ENCODE results near the gene NCOA3. TPM values are rescaled to one million over a fixed set of nuclear protein-coding genes. Genes with fewer than 3 reads are reported as not detected.

Gene NCOA3
- total and polyA plus RNA-seq, 2 of the 8 experiments (the other 6 are each of a cell fraction or from before 2014, with no cell fraction given), result 7.9 to 24.7 TPM

DNA sequence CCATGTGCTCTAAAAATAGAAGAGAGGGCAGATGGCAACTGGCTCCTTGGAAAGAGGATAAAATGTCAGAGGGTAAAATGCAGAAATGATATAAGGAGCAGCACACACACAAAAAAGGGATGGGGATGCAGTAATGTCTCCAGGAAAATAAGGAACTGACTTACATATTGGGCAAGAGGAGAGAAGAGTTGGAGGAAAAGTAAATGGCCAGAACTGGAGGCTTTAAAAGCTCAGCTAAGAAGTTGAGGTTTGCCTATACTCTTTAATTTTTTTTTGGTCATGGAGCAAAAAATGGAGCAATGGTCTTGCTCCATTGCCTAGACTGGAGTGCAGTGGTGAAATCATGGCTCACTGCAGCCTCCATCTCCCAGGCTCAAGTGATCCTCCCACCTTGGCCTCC is 189.9 kb downstream of the NCOA3 start:
- no peak overlapping the region for H3K27ac ChIP-seq (ENCODE audit: low read depth, low read length)
- H4K91ac ChIP-seq (replicated peaks; ENCODE audit: insufficient read length, low read length), result no peak overlapping the region
- H3K56ac ChIP-seq (replicated peaks; ENCODE audit: insufficient read length, low read depth, low read length), result no peak overlapping the region
- no peak overlapping the region for H4K8ac ChIP-seq (ENCODE audit: extremely low read depth, insufficient read depth, low read length)
- H3K4me1 ChIP-seq (replicated peaks in 1 of 4; ENCODE audit: control insufficient read depth in 3 of 4, insufficient read depth in 4 of 4, low read length in 3 of 4), result peaks cover 0 to 8% (median 5%) of the 10 kb centered on the region in 4 experiments; a peak in 4 of 7 replicates
- no peak overlapping the region for H2BK5ac ChIP-seq (ENCODE audit: low read depth, low read length)
- CTCF ChIA-PET (ENCODE audit: partially characterized antibody), result interaction anchor here (0.6 to 2.2 kb wide), 8 partner anchors 13 to 929 kb away, joined by 3 to 7 read pairs (median 3); no protein-coding TSS in a partner anchor
- no peaks in the 10 kb centered on the region for H3K27me3 ChIP-seq (replicated peaks in 1 of 4; ENCODE audit: control insufficient read depth in 3 of 4, extremely low read depth in 1 of 4, insufficient read depth in 3 of 4, low read length in 3 of 4)
- H2AK5ac ChIP-seq (ENCODE audit: low read depth, low read length), result no peak overlapping the region
- H3K14ac ChIP-seq (ENCODE audit: insufficient read length), result no peak overlapping the region
- no peak overlapping the region for H2BK20ac ChIP-seq (ENCODE audit: low read length)
- no peak overlapping the region for H4K5ac ChIP-seq (ENCODE audit: insufficient read length, low read depth, low read length)
- no peak overlapping the region for H2BK120ac ChIP-seq (replicated peaks; ENCODE audit: low read depth, low read length)
- H3K23me2 ChIP-seq (ENCODE audit: low read depth, low read length), result no peaks in the 10 kb centered on the region
- H2BK12ac ChIP-seq (ENCODE audit: low read depth, low read length), result no peak overlapping the region
- H3K4me2 ChIP-seq (ENCODE audit: insufficient read depth in 1 of 2, low read depth in 2 of 2, low read length in 2 of 2), result no peak overlapping the region
- POLR2A ChIA-PET (ENCODE audit: partially characterized antibody), result no interaction called here
- no peak overlapping the region for H3K18ac ChIP-seq (ENCODE audit: extremely low read depth, low read length)
- peaks cover 44 to 46% of the 10 kb centered on the region in 2 experiments for H3K9me3 ChIP-seq (ENCODE audit: insufficient read depth in 2 of 2, low read depth in 1 of 2, low read length in 1 of 2)
- no peak for DNase-seq (ENCODE audit: low read depth in 1 of 2, low spot score in 2 of 2)
- no peak overlapping the region for H3K23ac ChIP-seq (ENCODE audit: insufficient read length)
- no peak overlapping the region for H3K4ac ChIP-seq (replicated peaks; ENCODE audit: insufficient read length, low read depth, low read length)
- no peaks in the 10 kb centered on the region for H3K79me1 ChIP-seq (ENCODE audit: low read depth, low read length)
- no peak overlapping the region for H3K4me3 ChIP-seq (ENCODE audit: extremely low read depth in 1 of 4, insufficient read depth in 2 of 4, low read depth in 3 of 4, low read length in 4 of 4)
- no peaks in the 10 kb centered on the region for H4K20me1 ChIP-seq (replicated peaks in 1 of 2; ENCODE audit: control insufficient read depth in 1 of 2, insufficient read depth in 2 of 2, low read length in 2 of 2)
- H2BK15ac ChIP-seq (ENCODE audit: low read length), result no peak overlapping the region
- FAIRE-seq, result no peak
- peaks cover 0 to 9% (median 4%) of the 10 kb centered on the region in 4 experiments; a peak in 3 of 8 replicates for H3K36me3 ChIP-seq (ENCODE audit: control insufficient read depth in 2 of 4, insufficient read depth in 4 of 4, low read length in 3 of 4)
- H2AFZ ChIP-seq (ENCODE audit: low read length), result no peak overlapping the region
- H3K9ac ChIP-seq (replicated peaks in 1 of 4; ENCODE audit: extremely low read depth in 1 of 4, low read depth in 3 of 4, low read length in 3 of 4), result no peak overlapping the region
- no peaks in the 10 kb centered on the region for H3K79me2 ChIP-seq (ENCODE audit: control insufficient read depth in 1 of 2, insufficient read depth in 2 of 2, low read length in 2 of 2)
- TF ChIP-seq RBBP5 (IDR thresholded peaks at IDR 0.05; ENCODE audit: borderline replicate concordance, low read depth, low read length), result no peak
- no peak for TF ChIP-seq CEBPB (IDR thresholded peaks at IDR 0.05; ENCODE audit: low read depth, low read length)
- no peak for TF ChIP-seq SIRT6 (IDR thresholded peaks at IDR 0.05; ENCODE audit: low read length)
- no peak for TF ChIP-seq FOSL1 (IDR thresholded peaks at IDR 0.05; ENCODE audit: insufficient read depth, low read depth, low read length)
- no peak for TF ChIP-seq HDAC6 (IDR thresholded peaks at IDR 0.05; ENCODE audit: low read depth, low read length)
- TF ChIP-seq BCL11A (IDR thresholded peaks at IDR 0.05; ENCODE audit: low read depth in 2 of 2, low read length in 2 of 2), result no peak
- TF ChIP-seq KDM5A (IDR thresholded peaks at IDR 0.05; ENCODE audit: low read length), result no peak
- no peak for TF ChIP-seq KDM1A (IDR thresholded peaks at IDR 0.05; ENCODE audit: borderline replicate concordance, low read length)
